NCI-H2196 (cell line): Measurements from ENCODE around the gene SPEN.

Experiments used
- DNase-seq: peaks from one replicate; lab custom pipeline; 2025; ENCODE audit not compliant: unreplicated experiment; lab: John Stamatoyannopoulos, UW

SPEN gene

GRCh38 chr1:15946571-15947381 is 99.3 kb downstream of the SPEN start:
- no peak for DNase-seq

- DNase-seq = no peak
Measured at GRCh38 chr1:15947382-15948090, 100.0 kb downstream of the SPEN start.

- no peak for DNase-seq
Measured at GRCh38 chr1:15948091-15948591, 100.6 kb downstream of the SPEN start.

GRCh38 chr1:15948595-15949452 is 101.3 kb downstream of the SPEN start:
- no peak for DNase-seq

- DNase-seq = no peak
Measured at GRCh38 chr1:15949453-15950245, 102.1 kb downstream of the SPEN start.

GRCh38 chr1:15950302-15950701 is 102.8 kb downstream of the SPEN start:
- DNase-seq = no peak

- no peak for DNase-seq
Measured at GRCh38 chr1:15950763-15951295, 103.3 kb downstream of the SPEN start.

GRCh38 chr1:15951341-15952153 is 104.0 kb downstream of the SPEN start:
- DNase-seq = no peak

- DNase-seq = no peak
Measured at GRCh38 chr1:15952317-15953258, 105.1 kb downstream of the SPEN start.

- DNase-seq = no peak
Measured at GRCh38 chr1:15953294-15953771, 105.8 kb downstream of the SPEN start.

GRCh38 chr1:15953791-15954241 is 106.3 kb downstream of the SPEN start:
- peak; percentile 70 for DNase-seq

- no peak for DNase-seq
Measured at GRCh38 chr1:15954316-15954715, 106.8 kb downstream of the SPEN start.

- no peak for DNase-seq
Measured at GRCh38 chr1:15955552-15955951, 108.0 kb downstream of the SPEN start.

- DNase-seq = no peak
Measured at GRCh38 chr1:15956150-15956549, 108.6 kb downstream of the SPEN start.

GRCh38 chr1:15957221-15958095 is 110.0 kb downstream of the SPEN start:
- no peak for DNase-seq

GRCh38 chr1:15958111-15958510 is 110.6 kb downstream of the SPEN start:
- no peak for DNase-seq

- DNase-seq = no peak
Measured at GRCh38 chr1:15958793-15959192, 111.3 kb downstream of the SPEN start.
